A204.1 (cell line): ENCODE data around the gene CTAGE1.
"Not testable (repeated sequence)": the region's sequence is repeated elsewhere in the genome, so short reads cannot be mapped to it uniquely, and the experiment has no call there.

Experiments used
- FAIRE-seq: peaks from 2 replicates; lab custom pipeline; 2012; peaks lifted over from hg19 to GRCh38; lab: Jason Lieb, UNC

The CTAGE1 gene, protein sequence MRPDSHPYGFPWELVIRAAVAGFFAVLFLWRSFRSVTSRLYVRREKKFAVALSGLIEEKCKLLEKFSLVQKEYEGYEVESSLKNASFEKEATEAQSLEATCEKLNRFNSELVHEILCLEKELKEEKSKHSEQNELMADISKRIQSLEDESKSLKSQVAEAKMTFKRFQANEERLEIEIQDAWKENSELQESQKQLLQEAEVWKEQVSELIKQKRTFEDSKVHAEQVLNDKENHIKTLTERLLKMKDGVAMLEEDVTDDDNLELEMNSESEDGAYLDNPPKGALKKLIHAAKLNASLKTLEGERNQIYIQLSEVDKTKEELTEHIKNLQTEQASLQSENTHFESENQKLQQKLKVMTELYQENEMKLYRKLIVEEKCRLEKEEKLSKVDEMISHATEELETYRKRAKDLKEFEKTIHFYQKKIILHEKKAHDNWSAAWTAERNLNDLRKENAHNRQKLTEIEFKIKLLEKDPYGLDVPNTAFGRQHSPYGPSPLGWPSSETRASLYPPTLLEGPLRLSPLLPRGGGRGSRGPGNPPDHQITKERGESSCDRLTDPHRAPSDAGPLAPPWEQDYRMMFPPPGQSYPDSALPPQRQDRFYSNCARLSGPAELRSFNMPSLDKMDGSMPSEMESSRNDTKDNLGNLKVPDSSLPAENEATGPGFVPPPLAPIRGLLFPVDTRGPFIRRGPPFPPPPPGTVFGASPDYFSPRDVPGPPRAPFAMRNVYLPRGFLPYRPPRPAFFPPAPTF

DNA sequence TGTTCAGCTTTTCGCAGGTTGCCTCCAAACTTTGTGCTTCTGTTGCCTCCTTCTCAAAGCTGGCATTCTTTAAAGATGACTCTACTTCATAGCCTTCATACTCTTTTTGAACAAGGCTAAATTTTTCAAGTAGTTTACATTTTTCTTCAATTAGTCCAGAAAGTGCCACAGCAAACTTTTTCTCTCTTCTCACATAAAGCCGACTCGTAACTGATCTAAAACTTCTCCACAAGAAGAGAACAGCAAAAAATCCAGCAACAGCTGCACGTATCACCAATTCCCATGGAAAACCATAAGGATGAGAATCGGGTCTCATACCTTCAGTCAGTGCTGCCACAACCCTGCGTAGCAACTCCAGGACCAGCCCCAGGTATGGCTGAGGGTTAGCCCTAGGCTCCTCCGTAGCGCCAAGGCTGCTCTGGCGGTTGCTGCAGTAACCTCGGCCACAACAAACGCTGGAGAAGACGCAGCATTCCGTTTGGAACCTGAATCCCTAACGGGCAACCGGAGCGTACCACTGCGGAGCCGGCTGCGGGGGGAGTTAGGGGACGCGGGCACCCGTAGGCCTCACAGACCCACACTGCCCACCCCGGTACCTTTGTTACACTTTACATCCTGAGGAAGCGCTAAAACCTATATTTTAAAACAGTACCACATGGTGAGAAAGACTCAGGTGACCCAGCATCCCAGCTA, at the start of gene CTAGE1:
CTAGE1 (minus strand) TSS at position 420 of the 693 bp plus-strand sequence; CDS start at position 316, 104 bp downstream.
- FAIRE-seq = no peak

DNA sequence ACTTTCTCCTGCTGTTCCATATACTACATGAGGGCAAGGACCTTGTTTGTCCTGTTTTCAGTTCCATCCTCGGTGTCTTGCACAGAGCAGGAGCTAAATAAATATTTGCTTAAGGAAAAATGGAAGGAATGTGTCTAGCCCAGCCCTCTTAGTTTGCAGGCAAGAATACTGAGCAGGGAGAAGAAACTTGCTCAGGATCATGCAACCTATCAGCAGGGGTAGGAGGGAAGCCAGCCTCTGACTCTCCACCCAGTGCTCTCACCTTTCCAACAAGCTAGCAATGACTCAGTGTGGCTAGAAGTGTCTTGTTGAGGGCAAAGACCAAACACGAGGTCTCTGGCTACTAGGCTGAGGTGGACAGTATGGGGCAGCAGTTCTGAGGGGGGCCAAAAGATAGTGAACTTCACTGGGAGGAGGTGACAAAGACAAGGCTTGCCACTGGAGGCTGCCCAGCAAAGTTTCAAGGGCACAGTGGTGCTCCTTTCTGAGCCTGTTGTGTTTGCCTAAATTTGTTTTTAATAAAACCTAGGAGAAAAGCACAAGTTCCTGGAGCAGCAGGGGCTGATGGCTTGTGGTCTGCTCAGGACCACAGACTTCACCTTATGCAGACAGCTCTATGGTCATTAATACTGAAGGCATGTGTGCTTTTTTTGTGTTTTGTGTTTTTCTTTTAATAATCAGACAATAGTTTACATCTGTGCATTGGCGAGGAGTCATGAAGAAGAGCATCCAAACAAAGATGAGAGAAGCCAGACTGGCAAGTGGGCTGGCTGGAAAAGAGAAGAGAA, 49.1 kb upstream of the CTAGE1 start:
- no peak for FAIRE-seq

GRCh38 chr18:22465859-22466457, 48.2 kb upstream of the CTAGE1 start:
- no peak for FAIRE-seq

DNA sequence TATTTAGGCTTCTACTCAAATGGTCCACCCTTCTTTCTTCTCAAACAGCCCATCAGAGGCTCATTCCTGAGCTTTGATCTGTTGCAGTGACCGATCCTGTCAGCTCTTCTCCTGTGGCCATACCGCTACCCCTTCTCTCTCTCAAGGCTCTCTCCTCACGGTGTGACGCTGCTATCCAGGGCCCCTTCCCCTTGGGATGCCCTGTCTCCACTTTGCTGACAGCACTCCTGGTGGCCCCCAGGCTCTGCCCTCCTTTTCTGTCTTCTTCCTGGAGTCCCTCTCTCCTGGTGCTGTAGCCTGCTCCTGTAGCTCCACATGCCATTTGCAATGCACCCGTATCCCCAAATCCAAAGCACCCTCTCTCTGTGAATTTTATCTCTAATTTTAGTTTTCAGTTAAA, 45.4 kb upstream of the CTAGE1 start:
- FAIRE-seq = no peak

GRCh38 chr18:22459491-22459890, 41.8 kb upstream of the CTAGE1 start:
- no peak for FAIRE-seq

DNA sequence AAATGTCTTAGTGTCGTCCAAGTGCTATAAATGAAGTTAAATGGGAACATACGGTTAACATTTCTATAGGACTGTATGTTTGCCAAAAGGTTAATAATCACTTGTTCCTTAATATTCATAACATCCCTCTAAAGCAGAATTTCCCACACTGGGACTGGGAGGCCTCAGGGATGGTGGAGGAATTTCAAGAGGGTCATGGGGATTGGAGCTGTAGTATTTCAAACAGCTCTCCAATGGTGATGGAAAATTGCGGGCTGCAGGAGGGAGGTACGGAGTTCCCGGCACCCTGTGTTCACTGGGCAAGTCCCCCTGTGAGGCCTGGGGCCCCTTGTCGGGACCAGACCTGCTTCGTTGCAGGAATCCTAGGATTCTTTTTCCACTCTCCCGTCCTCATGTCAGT, 39.8 kb upstream of the CTAGE1 start:
- no peak for FAIRE-seq

DNA sequence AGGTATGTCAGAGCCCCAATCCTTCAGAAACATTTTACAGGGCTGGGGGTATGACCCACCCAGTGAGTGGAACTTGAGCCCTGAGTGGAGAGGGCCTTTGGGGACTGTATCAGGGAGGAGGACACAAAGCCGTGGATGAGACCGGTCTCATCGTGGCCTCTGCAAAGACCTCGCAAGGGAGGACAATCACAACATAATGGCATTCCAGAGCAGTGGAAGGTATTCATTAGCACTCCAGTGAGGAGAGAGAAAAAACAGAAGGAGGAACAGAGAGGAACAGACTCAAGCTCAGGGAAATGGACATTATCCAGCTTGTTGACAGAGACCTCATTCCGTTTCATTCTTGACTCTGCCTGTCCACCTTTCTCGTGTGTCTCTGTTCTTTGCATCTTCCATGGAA, 38.8 kb upstream of the CTAGE1 start:
- no peak for FAIRE-seq

GRCh38 chr18:22456116-22456480, 38.4 kb upstream of the CTAGE1 start:
- FAIRE-seq = no peak

GRCh38 chr18:22455425-22456115, 37.9 kb upstream of the CTAGE1 start:
- no peak for FAIRE-seq

DNA sequence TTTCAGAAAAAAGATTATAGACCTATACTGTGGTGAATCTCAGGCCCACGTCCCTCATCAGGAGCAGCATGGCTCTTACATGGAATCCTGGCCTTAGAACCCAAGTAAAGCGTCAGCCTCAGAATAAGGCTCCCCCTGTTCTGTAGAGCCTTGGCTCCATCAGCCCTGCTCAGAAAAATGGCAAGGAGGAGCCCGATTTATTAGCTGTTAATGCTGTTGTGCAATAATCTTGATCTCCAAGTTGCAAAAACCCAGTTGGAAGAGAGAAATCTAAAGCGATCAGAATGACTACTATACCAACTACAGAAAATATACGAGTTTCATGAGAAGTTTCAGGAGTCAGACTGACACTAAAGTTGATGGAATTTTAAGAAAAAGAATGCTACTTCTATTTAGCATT, 35.6 kb upstream of the CTAGE1 start:
- no peak for FAIRE-seq

- no peak for FAIRE-seq
Observed at GRCh38 chr18:22452226-22452668, 34.5 kb upstream of the CTAGE1 start.

DNA sequence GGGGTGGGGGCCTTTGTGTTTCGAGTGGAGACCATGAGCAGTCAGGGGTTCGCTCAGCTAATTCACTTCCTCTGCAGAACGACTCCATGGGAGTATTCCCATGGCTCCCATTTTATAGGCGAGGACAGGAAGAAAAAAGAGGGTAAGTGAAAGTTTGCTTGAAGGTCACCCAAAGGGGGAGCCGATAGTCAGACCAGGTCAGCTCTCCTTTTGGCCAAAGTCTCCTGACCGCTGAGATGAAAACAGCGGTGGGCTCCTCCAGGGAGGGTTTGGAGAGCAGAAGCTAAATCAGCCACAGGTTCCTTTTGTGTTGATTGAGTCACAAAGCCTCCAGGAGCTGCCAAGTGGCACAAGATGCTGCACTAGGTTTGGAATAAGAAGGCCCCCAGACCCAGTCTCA, 34.1 kb upstream of the CTAGE1 start:
- no peak for FAIRE-seq

DNA sequence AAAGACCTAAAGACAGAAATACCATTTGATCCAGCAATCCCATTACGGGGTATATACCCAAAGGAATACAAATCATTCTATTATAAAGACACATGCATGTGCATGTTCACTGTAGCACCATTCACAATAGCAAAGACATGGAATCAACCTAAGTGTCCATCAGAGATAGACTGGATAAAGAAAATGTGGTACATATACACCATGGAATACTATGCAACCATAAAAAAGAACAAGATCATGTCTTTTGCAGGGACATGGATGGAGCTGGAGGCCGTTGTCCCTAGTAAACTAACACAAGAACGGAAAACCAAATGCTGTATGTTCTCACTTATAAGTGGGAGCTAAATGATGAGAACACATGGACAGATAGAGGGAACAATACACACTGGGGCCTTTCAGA, 33.1 kb upstream of the CTAGE1 start:
- FAIRE-seq = not testable (repeated sequence)

GRCh38 chr18:22450318-22450717, 32.6 kb upstream of the CTAGE1 start:
- not testable (repeated sequence) for FAIRE-seq

DNA sequence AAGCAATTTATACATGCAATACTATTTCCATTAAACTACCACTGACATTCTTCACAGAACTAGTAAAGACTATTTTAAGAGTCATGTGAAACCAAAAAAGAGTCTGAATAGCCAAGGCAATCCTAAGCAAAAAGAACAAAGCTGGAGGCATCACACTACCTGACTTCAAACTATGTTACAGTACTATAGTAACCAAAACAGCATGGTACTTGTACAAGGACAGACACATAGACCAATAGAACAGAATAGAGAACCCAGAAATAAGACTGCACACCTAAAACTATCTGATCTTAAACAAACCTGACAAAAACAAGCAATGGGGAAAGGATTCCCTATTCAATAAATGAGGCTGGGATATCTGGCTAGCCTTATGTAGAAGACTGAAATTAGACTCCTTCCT, 32.0 kb upstream of the CTAGE1 start:
- FAIRE-seq = not testable (repeated sequence)

GRCh38 chr18:22448238-22448637, 30.5 kb upstream of the CTAGE1 start:
- no peak for FAIRE-seq

GRCh38 chr18:22447792-22448191, 30.1 kb upstream of the CTAGE1 start:
- FAIRE-seq = no peak

GRCh38 chr18:22446911-22447310, 29.2 kb upstream of the CTAGE1 start:
- FAIRE-seq = no peak

DNA sequence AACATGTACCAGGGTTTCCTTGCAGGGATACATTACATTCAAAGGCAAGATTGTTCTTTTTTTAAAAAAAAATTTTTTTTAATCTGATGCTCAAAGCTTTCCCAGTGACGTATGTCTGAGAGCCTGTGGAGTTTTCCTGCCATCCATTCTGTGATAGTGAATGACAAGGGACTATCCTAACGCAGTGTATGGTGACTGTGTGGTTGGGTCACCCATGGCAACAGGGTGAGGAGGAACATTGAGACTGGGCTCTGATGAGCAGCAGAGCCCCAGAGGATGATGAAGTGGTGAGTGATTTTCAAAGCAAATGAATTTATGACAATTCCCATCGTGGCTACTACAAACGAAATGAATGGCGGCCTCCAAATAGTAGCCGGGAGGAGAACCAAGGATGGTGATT, 28.6 kb upstream of the CTAGE1 start:
- FAIRE-seq = no peak

- no peak for FAIRE-seq
Observed at GRCh38 chr18:22441638-22442037, 23.9 kb upstream of the CTAGE1 start.

- no peak for FAIRE-seq
Observed at GRCh38 chr18:22439447-22439846, 21.7 kb upstream of the CTAGE1 start.
